NCI-H446 (cell line): ENCODE data around the gene MALSU1.
A peak's percentile ranks its signal among the peaks of the same experiment; 100 is the strongest.

Experiments used
- DNase-seq, 2 experiments: peaks; one replicate each; lab custom pipeline; 2025; lab: John Stamatoyannopoulos, UW

MALSU1 gene

GRCh38 chr7:23335621-23336020, 36.5 kb downstream of the MALSU1 start:
- peak; percentile 82 to 96 for DNase-seq

- no peak for DNase-seq
Observed at GRCh38 chr7:23336086-23336485, 36.9 kb downstream of the MALSU1 start.

GRCh38 chr7:23336799-23337283, 37.7 kb downstream of the MALSU1 start:
- DNase-seq: no peak

DNA sequence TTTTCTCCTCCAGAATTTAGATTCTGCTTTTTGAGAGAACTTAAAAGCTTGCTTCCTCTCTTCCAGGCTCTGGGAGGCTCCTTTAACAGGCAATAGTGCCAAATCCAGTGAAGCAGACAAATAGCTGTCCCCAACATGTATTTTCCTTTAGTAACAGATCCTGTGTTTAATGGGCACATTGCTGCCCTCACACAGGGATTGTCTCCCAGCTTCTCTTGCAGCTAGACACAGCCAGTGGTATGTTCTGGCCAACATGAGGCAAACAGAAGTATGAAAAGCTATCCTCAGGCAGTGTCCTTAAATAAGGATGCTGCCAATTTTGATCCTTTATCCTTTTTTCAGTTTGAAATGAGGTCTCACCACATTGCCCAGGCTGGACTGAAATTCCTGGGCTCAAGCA, 38.2 kb downstream of the MALSU1 start:
- DNase-seq: no peak

- DNase-seq: no peak
Observed at GRCh38 chr7:23338439-23338838, 39.3 kb downstream of the MALSU1 start.

DNA sequence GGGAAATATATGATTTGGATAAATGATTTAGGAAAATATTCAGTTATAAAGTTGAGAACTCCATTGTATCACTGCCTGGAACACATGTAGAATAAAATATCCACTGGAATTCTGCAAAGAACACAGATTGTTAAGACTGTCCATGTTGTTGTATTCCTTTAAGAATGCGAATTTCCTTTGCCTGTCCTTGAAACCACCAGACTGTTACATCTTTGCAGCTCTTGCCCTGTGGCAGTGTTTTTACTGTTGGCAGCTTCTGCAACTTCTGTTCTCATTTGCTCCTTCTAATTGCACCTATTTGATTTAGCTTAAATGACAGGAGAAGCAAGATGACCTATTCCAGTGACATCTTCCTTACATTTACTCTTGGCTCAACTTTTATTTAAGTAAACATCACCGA, 39.7 kb downstream of the MALSU1 start:
- DNase-seq: no peak

GRCh38 chr7:23341846-23342598, 42.9 kb downstream of the MALSU1 start:
- DNase-seq: no peak

GRCh38 chr7:23343102-23343501, 44.0 kb downstream of the MALSU1 start:
- no peak for DNase-seq

DNA sequence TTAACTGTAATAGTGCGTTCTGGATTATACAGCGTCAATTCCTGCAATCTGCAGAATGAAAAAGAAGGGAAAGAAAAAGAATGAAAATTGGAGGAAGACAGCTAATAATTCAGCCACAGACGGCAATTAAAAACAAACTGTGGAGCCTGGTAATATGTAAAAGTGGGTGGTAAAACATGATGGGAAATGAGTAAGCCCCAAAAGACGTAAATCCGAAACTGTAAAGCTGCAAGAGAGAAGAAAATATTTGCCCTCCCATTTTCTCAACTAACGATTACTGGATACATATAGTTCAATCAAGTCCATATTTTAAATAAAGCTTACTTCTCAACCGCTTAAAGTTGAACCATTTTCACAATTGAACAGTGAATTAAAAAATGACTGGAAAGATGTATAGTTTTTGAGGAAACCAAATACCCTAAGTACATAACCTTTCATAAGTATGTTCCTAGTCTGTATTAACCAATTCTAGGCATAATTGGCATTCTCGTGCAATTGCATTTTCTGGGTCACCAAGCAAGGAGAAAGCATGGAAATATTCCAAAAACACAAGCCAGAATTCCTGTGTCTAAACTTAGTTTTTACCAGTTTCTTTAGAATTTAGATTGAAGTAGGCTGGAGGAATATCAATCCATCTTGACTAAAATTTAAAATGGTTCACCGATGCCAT, 44.8 kb downstream of the MALSU1 start:
- DNase-seq: peak in 1 of 2 experiments; percentile 56

DNA sequence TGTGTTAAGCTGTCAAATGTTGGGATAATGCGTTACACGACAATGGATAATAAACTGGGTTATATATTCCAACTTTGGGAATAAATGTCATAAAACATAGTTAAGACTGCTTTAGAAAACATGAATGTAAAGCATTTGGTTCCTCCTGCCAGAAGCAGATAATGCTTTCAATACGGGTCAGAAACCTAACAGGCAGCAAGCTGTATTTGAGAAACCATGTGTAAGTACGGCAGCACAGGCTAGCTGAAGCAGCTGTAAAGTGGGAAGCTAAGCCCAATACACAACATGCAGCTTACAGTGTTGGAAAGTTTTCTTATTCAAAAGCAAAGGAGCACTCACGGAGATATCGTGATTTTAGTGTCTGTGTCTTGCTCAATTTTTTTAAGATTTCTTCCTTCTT, 46.5 kb downstream of the MALSU1 start:
- no peak for DNase-seq

DNA sequence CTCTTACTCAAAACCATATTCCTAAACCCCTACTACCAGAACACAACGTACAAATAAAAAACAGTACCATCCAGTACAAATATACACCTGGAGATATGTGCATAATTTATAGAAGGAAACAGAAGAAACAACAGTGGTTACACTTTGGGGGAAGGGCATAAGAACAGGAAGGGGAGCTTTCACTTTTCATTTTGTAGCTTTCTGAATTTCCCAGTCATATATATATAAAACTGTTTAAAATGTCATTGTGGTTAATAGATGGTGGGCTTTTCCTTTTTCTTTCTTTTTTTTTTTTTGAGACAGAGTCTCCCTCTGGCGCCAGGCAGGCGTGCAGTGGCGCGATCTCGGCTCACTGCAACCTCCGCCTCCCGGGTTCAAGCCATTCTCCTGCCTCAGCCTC, 47.2 kb downstream of the MALSU1 start:
- DNase-seq: no peak

GRCh38 chr7:23347033-23347681, 48.0 kb downstream of the MALSU1 start:
- DNase-seq: no peak

DNA sequence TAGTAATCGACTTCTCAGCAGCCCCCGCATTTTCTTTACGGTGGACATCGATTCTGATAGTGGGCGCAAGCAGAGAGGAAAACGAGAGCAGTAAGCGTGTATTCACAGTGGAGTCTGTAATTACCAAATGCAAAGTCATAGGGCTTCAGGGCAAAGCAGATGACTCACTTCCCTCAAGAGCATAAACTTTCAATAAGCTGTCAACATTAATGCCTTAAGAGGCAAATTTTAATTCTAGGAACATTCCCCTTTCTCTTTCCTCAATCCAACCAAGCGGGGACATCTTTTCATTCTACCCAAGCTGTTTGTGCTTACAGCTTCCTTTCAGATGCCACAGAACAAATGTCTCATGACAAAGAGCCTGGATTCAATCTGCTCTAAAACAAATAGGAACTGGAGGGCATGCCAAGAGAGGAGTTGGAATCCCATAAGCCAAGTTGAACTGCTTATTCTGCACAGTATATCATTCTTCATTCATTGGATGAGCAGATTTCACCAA, 48.6 kb downstream of the MALSU1 start:
- DNase-seq: peak; percentile 65 to 90

- DNase-seq: peak in 1 of 2 experiments; percentile 15
Observed at GRCh38 chr7:23349484-23350157, 50.5 kb downstream of the MALSU1 start.

DNA sequence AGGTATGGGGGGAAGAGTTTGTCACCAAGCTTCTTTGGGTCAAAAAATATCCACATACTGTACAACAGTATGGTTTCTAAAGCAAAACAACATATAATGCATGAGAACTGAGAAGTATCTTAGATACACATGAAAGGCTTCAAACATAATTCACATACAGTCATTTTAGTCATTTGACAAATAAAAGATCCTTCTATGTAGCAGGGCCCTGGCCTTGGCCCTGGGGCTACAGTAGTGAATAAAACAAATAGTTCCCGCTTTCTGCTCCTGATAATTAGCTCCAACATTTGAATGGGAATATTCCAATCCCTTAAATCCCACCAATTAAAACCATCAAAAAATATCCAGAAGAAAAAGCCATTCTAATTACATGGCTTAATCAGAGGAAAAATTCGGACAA, 51.3 kb downstream of the MALSU1 start:
- no peak for DNase-seq

DNA sequence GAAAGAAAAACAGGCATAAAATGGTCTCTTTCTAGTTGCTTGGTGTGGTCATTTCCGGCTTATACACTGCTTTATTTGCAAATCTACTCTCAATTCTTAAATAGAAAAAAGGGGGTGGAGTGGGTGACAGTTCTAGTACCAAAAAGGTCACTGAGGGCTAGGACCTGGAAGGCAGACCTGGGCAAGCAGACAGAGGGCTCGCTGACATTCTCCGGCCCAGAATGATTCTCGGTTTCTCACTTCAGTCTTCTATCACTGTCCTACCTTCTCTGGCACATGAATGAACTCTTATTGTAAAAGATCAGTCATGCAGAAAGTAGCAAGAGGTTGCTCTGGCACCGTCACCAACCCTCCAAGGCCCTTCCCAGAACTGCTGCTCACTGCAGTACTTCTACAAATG, 54.0 kb downstream of the MALSU1 start:
- peak in 1 of 2 experiments; percentile 75 for DNase-seq

DNA sequence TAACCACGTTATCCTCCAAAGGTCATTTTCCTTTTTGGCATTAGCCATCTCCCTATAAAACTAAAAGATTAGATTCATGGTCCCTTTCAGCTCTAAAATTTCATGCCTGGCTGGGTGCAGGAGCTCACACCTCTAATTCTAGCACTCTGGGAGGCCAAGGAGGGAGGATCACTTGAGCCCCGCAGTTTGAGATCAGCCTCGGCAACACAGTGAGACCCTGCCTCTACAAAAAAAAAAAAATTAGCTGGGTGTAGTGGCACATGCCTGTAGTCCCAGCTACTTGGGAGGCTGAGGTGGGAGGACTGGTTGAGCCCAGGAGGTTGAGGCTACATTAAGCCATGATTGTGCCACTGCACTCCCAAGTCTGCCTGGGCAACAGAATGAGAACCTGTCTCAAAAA, 57.0 kb downstream of the MALSU1 start:
- no peak for DNase-seq

GRCh38 chr7:23356726-23357125, 57.6 kb downstream of the MALSU1 start:
- no peak for DNase-seq

- DNase-seq: peak in 1 of 2 experiments; percentile 32
Observed at GRCh38 chr7:23357190-23358093, 58.3 kb downstream of the MALSU1 start.

DNA sequence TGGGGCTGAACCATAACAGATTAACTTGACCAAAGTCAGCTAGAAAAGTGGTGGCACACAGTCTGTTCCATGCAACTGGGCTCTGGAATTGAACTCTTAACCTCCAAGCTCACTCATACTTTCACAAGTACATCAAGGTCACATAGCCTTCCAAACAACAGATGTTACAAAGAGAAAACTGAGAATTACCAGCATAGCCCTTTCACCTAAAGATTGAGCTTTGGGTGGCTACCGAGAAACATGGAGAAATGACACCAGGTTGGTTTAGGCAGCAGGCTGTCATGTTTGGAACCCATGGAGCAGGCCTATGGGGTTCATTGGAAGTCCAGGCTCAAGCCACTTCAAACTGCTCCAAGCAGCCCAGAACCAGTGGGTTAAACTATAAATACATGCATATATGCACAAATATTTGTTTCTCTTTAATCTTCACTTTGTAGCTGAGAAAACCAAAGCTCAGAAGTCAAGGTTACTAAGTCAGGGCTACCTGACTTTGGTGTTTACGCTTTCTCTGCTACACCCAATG, 59.1 kb downstream of the MALSU1 start:
- no peak for DNase-seq
